Naive thymus-derived CD8-positive, alpha-beta T cell (primary cell): ENCODE data around the gene CSK. TPM values are rescaled to one million over a fixed set of nuclear protein-coding genes. Genes with fewer than 3 reads are reported as not detected.
A peak's percentile ranks its signal among the peaks of the same experiment; 100 is the strongest.

Experiments
- ATAC-seq, 2 donors: fragments of 150-1000 bp; cut with Tn5 transposase in 1 of 2; sonication (Bioruptor Pico), chemical (Tn5 transposase) in 1 of 2; 1 replicate in 1 of 2; 2 replicates in 1 of 2; pipeline ENCODE4 v1.10.0; 2021; ENCODE audit warnings: mild to moderate bottlenecking in 2 of 2, moderate library complexity in 2 of 2
- POLR2A ChIA-PET: fragments of 350-600 bp; sonication (Branson Sonifier 250); formaldehyde crosslinking; loops from one replicate; lab custom pipeline; 2021; ENCODE audit warnings: antibody characterized with exemption; lab: Charles Lee
- DNase-seq, 10 donors: peaks; one replicate each; pipeline versions ENCODE4 v3.0.0 to v3.0.0-alpha.2; 2020 to 2022
- H3K27ac Mint-ChIP-seq, 10 donors: one replicate each; pipeline ENCODE4 v1.8.0; 2020 to 2022; ENCODE audit warnings: mild to moderate bottlenecking in 10 of 10, mixed read lengths in 10 of 10, moderate library complexity in 4 of 10, inconsistent platforms in 1 of 10
- H3K27me3 Mint-ChIP-seq, 5 donors: one replicate each; pipeline ENCODE4 v1.8.0; 2021 to 2022; ENCODE audit warnings: mixed read lengths in 5 of 5
- H3K36me3 Mint-ChIP-seq, 3 donors: one replicate each; pipeline ENCODE4 v1.8.0; 2020 to 2022; ENCODE audit warnings: mixed read lengths in 3 of 3, mild to moderate bottlenecking in 2 of 3, inconsistent platforms in 1 of 3
- H3K4me1 Mint-ChIP-seq, 4 donors: one replicate each; pipeline ENCODE4 v1.8.0; 2021 to 2022; ENCODE audit warnings: mixed read lengths in 4 of 4
- H3K4me3 Mint-ChIP-seq, 10 donors: one replicate each; pipeline ENCODE4 v1.8.0; 2020 to 2022; ENCODE audit warnings: mild to moderate bottlenecking in 10 of 10, mixed read lengths in 10 of 10, moderate library complexity in 6 of 10, inconsistent platforms in 1 of 10
- H3K9me3 Mint-ChIP-seq, 9 donors: one replicate each; pipeline ENCODE4 v1.8.0; 2020 to 2022; ENCODE audit warnings: mixed read lengths in 9 of 9, mild to moderate bottlenecking in 3 of 9, inconsistent platforms in 1 of 9, moderate library complexity in 1 of 9
- polyA plus RNA-seq, 3 donors: library from polyadenylated mRNA; unstranded; fragments of 300-500 nt; fragmentation: Illumina TruSeq; gene quantifications; one replicate each; pipeline ENCODE4 v1.2.3, GENCODE V29; 2021
- total RNA-seq, 8 experiments: library from RNA in 2 of 8; stranded (reverse) in 2 of 8; gene quantifications; one replicate each; pipeline ENCODE4 v1.2.3 and lab custom pipeline; 2021 to 2026

CSK gene
- total and polyA plus RNA-seq, 5 experiments from 2014 or later, result 70.8 to 220 (median 124) TPM

GRCh38 chr15:74798388-74799254 is 16.7 kb downstream of the CSK start:
- POLR2A ChIA-PET, result interaction anchor here (1.2 to 32.7 kb wide), 4 partner anchors 4 to 103 kb away, joined by 4 to 1300 read pairs (median 652); partner anchors contain the start of gene CSK
- Mint-ChIP-seq H3K36me3 (peaks cover 0 to 54% (median 0%) of the 10 kb centered on the region in 3 donors), H3K27me3 (no peaks in the 10 kb centered on the region), H3K4me3 (peak overlapping the region in 5 of 10 donors; percentile 26 to 62 (median 58)), H3K27ac (peak overlapping the region; percentile 84 to 96 (median 90)), H3K4me1 (peaks cover 24 to 64% (median 59%) of the 10 kb centered on the region in 4 donors), H3K9me3 (no peaks in the 10 kb centered on the region)
- ATAC-seq (no peak), DNase-seq (no peak)

GRCh38 chr15:74799255-74799855 is 17.5 kb downstream of the CSK start:
- Mint-ChIP-seq H3K27ac (peak overlapping the region; percentile 80 to 96 (median 90)), H3K4me3 (peak overlapping the region in 5 of 10 donors; percentile 6 to 62 (median 43)), H3K4me1 (peaks cover 28 to 60% (median 56%) of the 10 kb centered on the region in 4 donors), H3K27me3 (no peaks in the 10 kb centered on the region), H3K36me3 (peaks cover 0 to 60% (median 0%) of the 10 kb centered on the region in 3 donors), H3K9me3 (no peaks in the 10 kb centered on the region)
- DNase-seq, result no peak
- peak; percentile 7 to 24 for ATAC-seq
- POLR2A ChIA-PET, result interaction anchor here (0.6 to 32.7 kb wide), 5 partner anchors 16 to 609 kb away, joined by 3 to 1300 read pairs (median 4); partner anchors contain the start of gene CSK

GRCh38 chr15:74799856-74800558 is 18.1 kb downstream of the CSK start:
- H3K27me3 Mint-ChIP-seq, result no peaks in the 10 kb centered on the region
- POLR2A ChIA-PET, result interaction anchor here (0.6 to 32.7 kb wide), 6 partner anchors 17 to 610 kb away, joined by 3 to 1300 read pairs (median 4); partner anchors contain the start of gene CSK
- peaks cover 26 to 57% (median 53%) of the 10 kb centered on the region in 4 donors for H3K4me1 Mint-ChIP-seq
- DNase-seq (peak; percentile 80 to 92 (median 88)), ATAC-seq (peak; percentile 84 to 95)
- H3K4me3 Mint-ChIP-seq, result peak overlapping the region in 9 of 10 donors; percentile 14 to 82 (median 22)
- H3K27ac Mint-ChIP-seq, result peak overlapping the region; percentile 80 to 96 (median 90)
- H3K36me3 Mint-ChIP-seq, result peaks cover 0 to 61% (median 0%) of the 10 kb centered on the region in 3 donors
- no peaks in the 10 kb centered on the region for H3K9me3 Mint-ChIP-seq

GRCh38 chr15:74800559-74801094 is 18.7 kb downstream of the CSK start:
- ATAC-seq, result no peak
- no peaks in the 10 kb centered on the region for H3K27me3 Mint-ChIP-seq
- H3K4me3 Mint-ChIP-seq, result no peak overlapping the region
- H3K9me3 Mint-ChIP-seq, result no peaks in the 10 kb centered on the region
- POLR2A ChIA-PET, result interaction anchor here (1.2 to 32.7 kb wide), 3 partner anchors 18 to 172 kb away, joined by 3 to 1300 read pairs (median 4); partner anchors contain the start of gene CSK
- H3K36me3 Mint-ChIP-seq, result peaks cover 0 to 61% (median 0%) of the 10 kb centered on the region in 3 donors
- DNase-seq, result no peak
- H3K27ac Mint-ChIP-seq, result peak overlapping the region in 7 of 10 donors; percentile 80 to 96 (median 92)
- H3K4me1 Mint-ChIP-seq, result peaks cover 22 to 51% (median 47%) of the 10 kb centered on the region in 4 donors

- POLR2A ChIA-PET, result interaction anchor here (0.5 to 32.7 kb wide), 3 partner anchors 19 to 149 kb away, joined by 3 to 1300 read pairs (median 4); partner anchors contain the start of gene CSK
- Mint-ChIP-seq H3K36me3 (peaks cover 0 to 55% (median 0%) of the 10 kb centered on the region in 3 donors), H3K9me3 (no peaks in the 10 kb centered on the region), H3K4me3 (no peak overlapping the region), H3K27me3 (no peaks in the 10 kb centered on the region), H3K4me1 (peaks cover 20 to 46% (median 42%) of the 10 kb centered on the region in 4 donors), H3K27ac (peak overlapping the region in 4 of 10 donors; percentile 10 to 81 (median 40))
- ATAC-seq, result no peak
- DNase-seq, result no peak
These were observed 19.6 kb downstream of the CSK start for GRCh38 chr15:74801311-74801997.

- Mint-ChIP-seq H3K9me3 (no peaks in the 10 kb centered on the region), H3K4me1 (peaks cover 26 to 48% (median 45%) of the 10 kb centered on the region in 4 donors), H3K27ac (no peak overlapping the region), H3K36me3 (peaks cover 0 to 55% (median 0%) of the 10 kb centered on the region in 3 donors), H3K4me3 (no peak overlapping the region), H3K27me3 (no peaks in the 10 kb centered on the region)
- DNase-seq, result no peak
- POLR2A ChIA-PET, result interaction anchor here (32.7 kb wide), 1 partner anchor 19 kb away, joined by 1300 read pairs; the partner anchor contains the start of gene CSK
- no peak for ATAC-seq
These were observed 20.4 kb downstream of the CSK start for GRCh38 chr15:74802290-74802689.

- Mint-ChIP-seq H3K9me3 (no peaks in the 10 kb centered on the region), H3K4me1 (peaks cover 26 to 47% (median 45%) of the 10 kb centered on the region in 4 donors), H3K4me3 (no peak overlapping the region), H3K27me3 (no peaks in the 10 kb centered on the region), H3K36me3 (peaks cover 0 to 54% (median 0%) of the 10 kb centered on the region in 3 donors), H3K27ac (peak overlapping the region in 2 of 10 donors; percentile 31 to 86)
- ATAC-seq, result no peak
- POLR2A ChIA-PET, result interaction anchor here (32.7 kb wide), 1 partner anchor 20 kb away, joined by 1300 read pairs; the partner anchor contains the start of gene CSK
- no peak for DNase-seq
These were observed 21.1 kb downstream of the CSK start for GRCh38 chr15:74802862-74803447.

- ATAC-seq (no peak), DNase-seq (no peak)
- Mint-ChIP-seq H3K4me1 (peaks cover 32 to 46% (median 40%) of the 10 kb centered on the region in 4 donors), H3K27ac (peak overlapping the region; percentile 27 to 91 (median 78)), H3K4me3 (no peak overlapping the region), H3K9me3 (no peaks in the 10 kb centered on the region), H3K36me3 (peaks cover 0 to 40% (median 0%) of the 10 kb centered on the region in 3 donors), H3K27me3 (no peaks in the 10 kb centered on the region)
- POLR2A ChIA-PET, result interaction anchor here (1.2 to 32.7 kb wide), 2 partner anchors 22 to 154 kb away, joined by 3 to 1300 read pairs; partner anchors contain the start of gene CSK
These were observed 23.1 kb downstream of the CSK start for GRCh38 chr15:74804935-74805334.

GRCh38 chr15:74807282-74807681 is 25.4 kb downstream of the CSK start:
- Mint-ChIP-seq H3K27ac (peak overlapping the region; percentile 81 to 97 (median 92)), H3K27me3 (no peaks in the 10 kb centered on the region), H3K9me3 (no peaks in the 10 kb centered on the region), H3K36me3 (peaks cover 0 to 19% (median 0%) of the 10 kb centered on the region in 3 donors), H3K4me1 (peaks cover 29 to 41% (median 34%) of the 10 kb centered on the region in 4 donors), H3K4me3 (peak overlapping the region in 1 of 10 donors; percentile 18)
- POLR2A ChIA-PET, result interaction anchor here (1.0 to 32.7 kb wide), 2 partner anchors 16 to 24 kb away, joined by 3 to 1300 read pairs; partner anchors contain the start of gene CSK
- ATAC-seq (no peak), DNase-seq (no peak)

- DNase-seq (no peak), ATAC-seq (no peak)
- Mint-ChIP-seq H3K27me3 (no peaks in the 10 kb centered on the region), H3K4me3 (peak overlapping the region in 1 of 10 donors; percentile 33), H3K4me1 (peaks cover 30 to 41% (median 35%) of the 10 kb centered on the region in 4 donors), H3K27ac (peak overlapping the region; percentile 83 to 97 (median 91)), H3K36me3 (peaks cover 0 to 11% (median 0%) of the 10 kb centered on the region in 3 donors), H3K9me3 (no peaks in the 10 kb centered on the region)
- POLR2A ChIA-PET, result interaction anchor here (0.7 to 32.7 kb wide), 4 partner anchors 13 to 98 kb away, joined by 3 to 1300 read pairs (median 4); partner anchors contain the start of genes CSK and FAM219B
These were observed 26.4 kb downstream of the CSK start for GRCh38 chr15:74808078-74808839.
